Pancreas (tissue), 10 donors: ENCODE measurements around the gene ZNF254. TPM values are rescaled to one million over a fixed set of nuclear protein-coding genes. Genes with fewer than 3 reads are reported as not detected.

ENCODE experiments used
- ATAC-seq, 4 donors: fragments of 200-7000 bp; cut with Tn5 transposase; one replicate each; pipeline versions ENCODE4 v1.8.0 to v1.9.1; 2020; ENCODE audit warnings: mild to moderate bottlenecking in 4 of 4, moderate library complexity in 4 of 4
- DNase-seq, 6 donors: peaks; one replicate each; pipeline ENCODE4 v3.0.0-alpha.2; 2020
- FAIRE-seq: peaks from 2 replicates; lab custom pipeline; 2012; peaks lifted over from hg19 to GRCh38; lab: Jason Lieb, UNC
- H3K27ac ChIP-seq, 4 donors: fragments of 200-600 bp; sonication (generic); 1 replicate in 3 of 4; 2 replicates in 1 of 4; pipeline versions ENCODE4 v1.5.0 to v1.8.0; 2020
- H3K27me3 ChIP-seq, 4 donors: fragments of 200-600 bp; one replicate each; pipeline ENCODE4 v1.8.0; 2021
- H3K36me3 ChIP-seq, 3 donors: fragments of 200-600 bp; sonication (generic) in 1 of 3; one replicate each; pipeline versions ENCODE4 v1.5.0 to v1.8.0; 2020 to 2021
- H3K4me1 ChIP-seq, 3 donors: fragments of 200-600 bp; one replicate each; pipeline ENCODE4 v1.8.0; 2021
- H3K4me3 ChIP-seq, 4 donors: fragments of 200-600 bp; sonication (generic) in 2 of 4; one replicate each; pipeline versions ENCODE4 v1.5.0 to v1.8.0; 2020 to 2021
- H3K9me3 ChIP-seq, 4 donors: fragments of 200-600 bp; one replicate each; pipeline ENCODE4 v1.8.0; 2021
- WGBS, 2 donors: extraction: QIAGEN DNeasy Blood & Tissue Kit; methylation state at CpG; one replicate each; pipeline ENCODE4 v1.1.7; 2013; 5-methylcytosine and 5-hydroxymethylcytosine counted together
- intact Hi-C, 3 donors: fragments of 100-400 bp; cut with DNase I; formaldehyde crosslinking; loops; one replicate each; pipeline versions ENCODE4 v1.11.1 to v1.14.2; 2022
- polyA plus RNA-seq, 2 donors: library from polyadenylated mRNA; stranded (reverse); fragments of 200-250 nt; gene quantifications; one replicate each; pipeline ENCODE4 v1.2.3, GENCODE V29; 2013
- total RNA-seq, 6 donors: library from RNA; stranded (reverse); fragmentation: NEBNext Ultra II Directional in 4 of 6; extraction: Animal tissue kit (Norgen Biotek cat#: 25700) in 4 of 6; gene quantifications; one replicate each; pipeline versions ENCODE4 v1.2.1 to v1.2.4, GENCODE V29; 2021 to 2023
- TF ChIP-seq, protein P1 (sequence below), 4 donors: fragments of 200-600 bp; sonication (generic) in 3 of 4; IDR thresholded peaks; one replicate each; pipeline versions ENCODE4 v1.5.0 to v1.8.0; 2021; ENCODE audit warnings: antibody characterized with exemption in 4 of 4
- donor health status: healthy with polysubstance abuse.
- donor health status: DM: no; HTN: no; CAD: no; lungs with moderate emphysema.
- donor health status: DM: no; HTN: no; CAD: no.
- donor health status: control.
- donor health status: control.
- donor health status: Bipolar disorder and iron deficiency.
- donor health status: DM: yes; HTN: yes; CAD: no.
- donor health status: DM: no; HTN: no; CAD: no.
- donor health status: DM: no; HTN: no; CAD: no.
- donor health status: DM: yes; HTN: yes; CAD: no.

ZNF254 gene
- total and polyA plus RNA-seq, 8 donors, result 2.8 to 11.7 (median 6.3) TPM

DNA sequence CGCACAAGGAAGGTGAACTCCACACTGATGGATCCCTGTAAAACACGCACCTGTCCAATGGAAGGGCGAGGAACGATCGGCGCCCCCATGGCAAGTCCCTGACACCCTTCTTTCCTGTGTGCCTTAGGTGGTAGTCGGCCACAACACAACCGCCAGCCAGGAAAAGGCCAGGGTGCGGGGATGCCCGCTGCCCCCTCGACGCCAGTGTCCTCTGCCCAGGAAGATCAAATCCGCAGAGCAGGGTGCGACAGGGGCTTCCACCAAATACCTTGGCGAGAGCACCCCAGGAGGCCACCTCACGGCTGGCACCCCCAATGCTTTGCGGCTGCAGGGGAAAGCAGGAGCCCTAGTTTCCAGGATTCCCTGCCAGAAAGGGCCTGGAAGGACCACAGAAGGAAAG is 91.2 kb downstream of the ZNF254 start:
- no peak for FAIRE-seq
- 92% methylated on average over 17 of the region's 17 CpGs for WGBS, 2 donors
- no peak for ATAC-seq
- intact Hi-C loops, result no loop called here
- TF ChIP-seq, protein P1, sequence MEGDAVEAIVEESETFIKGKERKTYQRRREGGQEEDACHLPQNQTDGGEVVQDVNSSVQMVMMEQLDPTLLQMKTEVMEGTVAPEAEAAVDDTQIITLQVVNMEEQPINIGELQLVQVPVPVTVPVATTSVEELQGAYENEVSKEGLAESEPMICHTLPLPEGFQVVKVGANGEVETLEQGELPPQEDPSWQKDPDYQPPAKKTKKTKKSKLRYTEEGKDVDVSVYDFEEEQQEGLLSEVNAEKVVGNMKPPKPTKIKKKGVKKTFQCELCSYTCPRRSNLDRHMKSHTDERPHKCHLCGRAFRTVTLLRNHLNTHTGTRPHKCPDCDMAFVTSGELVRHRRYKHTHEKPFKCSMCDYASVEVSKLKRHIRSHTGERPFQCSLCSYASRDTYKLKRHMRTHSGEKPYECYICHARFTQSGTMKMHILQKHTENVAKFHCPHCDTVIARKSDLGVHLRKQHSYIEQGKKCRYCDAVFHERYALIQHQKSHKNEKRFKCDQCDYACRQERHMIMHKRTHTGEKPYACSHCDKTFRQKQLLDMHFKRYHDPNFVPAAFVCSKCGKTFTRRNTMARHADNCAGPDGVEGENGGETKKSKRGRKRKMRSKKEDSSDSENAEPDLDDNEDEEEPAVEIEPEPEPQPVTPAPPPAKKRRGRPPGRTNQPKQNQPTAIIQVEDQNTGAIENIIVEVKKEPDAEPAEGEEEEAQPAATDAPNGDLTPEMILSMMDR (IDR thresholded peaks at IDR 0.05), result no peak
- DNase-seq, result peak in 1 of 6 donors; percentile 44
- Histone ChIP-seq H3K27me3 (no peaks in the 10 kb centered on the region), H3K4me3 (no peak overlapping the region), H3K27ac (no peak overlapping the region), H3K36me3 (no peaks in the 10 kb centered on the region), H3K9me3 (no peaks in the 10 kb centered on the region), H3K4me1 (no peaks in the 10 kb centered on the region)

Other genes with a start within 250 kb of the ZNF254 start
- under 1 TPM; 0.51 to 0.90 (median 0.71) TPM for gene ZNF726, start 172.3 kb upstream of the ZNF254 start, total RNA-seq
- gene ZNF726, start 172.3 kb upstream of the ZNF254 start, polyA plus RNA-seq, result 1 to 10 TPM in 1 of 2 donors, under 1 TPM in 1; 0.87 to 1.4 TPM